ENCODE results near the gene PDE1C. TPM values are rescaled to one million over a fixed set of nuclear protein-coding genes. Genes with fewer than 3 reads are reported as not detected.

The PDE1C gene
- total and polyA plus RNA-seq, 12 donors, result 0.33 to 9.9 (median 2.9) TPM

DNA sequence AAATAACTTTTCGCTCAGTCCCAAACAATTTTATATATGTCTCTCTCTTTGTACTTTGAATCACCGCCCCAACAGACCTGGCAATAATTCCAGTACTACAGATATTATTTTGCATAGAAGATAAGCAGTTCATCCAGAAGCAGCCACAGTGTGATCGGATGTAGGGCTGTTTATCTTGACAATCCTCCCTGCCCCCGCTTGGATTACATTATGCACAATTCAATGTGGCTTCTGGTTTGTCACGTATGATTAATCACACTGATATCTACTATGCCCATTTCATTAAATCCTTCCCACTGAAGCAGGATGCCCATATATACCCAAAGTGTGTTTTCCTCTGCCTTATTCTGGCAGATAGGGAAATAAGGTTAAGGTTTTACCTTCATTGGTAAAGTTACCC lies 115.2 kb downstream of the PDE1C start:
- intact Hi-C loops (cut with DNase I), result loop anchor here in 1 of 2 donors (10.0 kb wide), 1 partner anchor 60 kb away; no protein-coding TSS in a partner anchor
- Histone ChIP-seq H3K4me3 (no peak overlapping the region), H3K27me3 (no peaks in the 10 kb centered on the region), H3K27ac (no peak overlapping the region), H3K9me3 (replicated peaks in 1 of 3) (no peaks in the 10 kb centered on the region), H3K4me1 (replicated peaks in 1 of 2) (peaks cover 0 to 8% of the 10 kb centered on the region in 2 donors), H3K36me3 (replicated peaks in 1 of 2) (no peaks in the 10 kb centered on the region)
- DNase-seq, result no peak
- 72 to 80% (median 74%) methylated on average over 5 of the region's 5 CpGs for WGBS, 4 donors
- TF ChIP-seq, protein P1, sequence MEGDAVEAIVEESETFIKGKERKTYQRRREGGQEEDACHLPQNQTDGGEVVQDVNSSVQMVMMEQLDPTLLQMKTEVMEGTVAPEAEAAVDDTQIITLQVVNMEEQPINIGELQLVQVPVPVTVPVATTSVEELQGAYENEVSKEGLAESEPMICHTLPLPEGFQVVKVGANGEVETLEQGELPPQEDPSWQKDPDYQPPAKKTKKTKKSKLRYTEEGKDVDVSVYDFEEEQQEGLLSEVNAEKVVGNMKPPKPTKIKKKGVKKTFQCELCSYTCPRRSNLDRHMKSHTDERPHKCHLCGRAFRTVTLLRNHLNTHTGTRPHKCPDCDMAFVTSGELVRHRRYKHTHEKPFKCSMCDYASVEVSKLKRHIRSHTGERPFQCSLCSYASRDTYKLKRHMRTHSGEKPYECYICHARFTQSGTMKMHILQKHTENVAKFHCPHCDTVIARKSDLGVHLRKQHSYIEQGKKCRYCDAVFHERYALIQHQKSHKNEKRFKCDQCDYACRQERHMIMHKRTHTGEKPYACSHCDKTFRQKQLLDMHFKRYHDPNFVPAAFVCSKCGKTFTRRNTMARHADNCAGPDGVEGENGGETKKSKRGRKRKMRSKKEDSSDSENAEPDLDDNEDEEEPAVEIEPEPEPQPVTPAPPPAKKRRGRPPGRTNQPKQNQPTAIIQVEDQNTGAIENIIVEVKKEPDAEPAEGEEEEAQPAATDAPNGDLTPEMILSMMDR (IDR thresholded peaks at IDR 0.05), result no peak
- no peak for TF ChIP-seq POLR2A (IDR thresholded peaks at IDR 0.05)

DNA sequence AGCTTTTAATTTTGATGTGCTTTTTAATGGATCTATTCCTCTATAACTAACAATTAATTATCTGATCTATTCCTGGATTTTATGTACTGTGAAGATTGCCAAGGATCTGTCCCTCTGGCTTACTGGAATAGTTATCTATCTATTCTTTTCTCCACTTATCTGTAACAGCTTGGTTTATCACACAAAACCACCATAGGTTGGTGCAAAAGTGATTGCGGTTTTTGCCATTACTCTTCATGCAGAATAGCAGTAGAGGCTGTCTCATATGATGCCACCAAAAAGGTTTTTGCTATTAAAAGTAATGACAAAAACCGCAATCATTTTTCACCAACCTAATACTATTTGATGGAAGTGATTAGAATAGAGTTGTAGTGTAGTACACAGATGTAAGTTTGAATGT lies 115.7 kb downstream of the PDE1C start:
- H3K27ac ChIP-seq, result no peak overlapping the region
- DNase-seq, result no peak
- intact Hi-C loops (cut with DNase I), result loop anchor here in 1 of 2 donors (10.0 kb wide), 1 partner anchor 60 kb away; no protein-coding TSS in a partner anchor
- no peak overlapping the region for H3K4me3 ChIP-seq
- H3K36me3 ChIP-seq (replicated peaks in 1 of 2), result no peaks in the 10 kb centered on the region
- TF ChIP-seq POLR2A (IDR thresholded peaks at IDR 0.05), result no peak
- TF ChIP-seq, protein P1 (IDR thresholded peaks at IDR 0.05), result no peak
- H3K4me1 ChIP-seq (replicated peaks in 1 of 2), result peaks cover 0 to 8% of the 10 kb centered on the region in 2 donors
- 68 to 78% (median 76%) methylated on average over 2 of the region's 2 CpGs for WGBS, 4 donors
- H3K9me3 ChIP-seq (replicated peaks in 1 of 3), result no peaks in the 10 kb centered on the region
- no peaks in the 10 kb centered on the region for H3K27me3 ChIP-seq

DNA sequence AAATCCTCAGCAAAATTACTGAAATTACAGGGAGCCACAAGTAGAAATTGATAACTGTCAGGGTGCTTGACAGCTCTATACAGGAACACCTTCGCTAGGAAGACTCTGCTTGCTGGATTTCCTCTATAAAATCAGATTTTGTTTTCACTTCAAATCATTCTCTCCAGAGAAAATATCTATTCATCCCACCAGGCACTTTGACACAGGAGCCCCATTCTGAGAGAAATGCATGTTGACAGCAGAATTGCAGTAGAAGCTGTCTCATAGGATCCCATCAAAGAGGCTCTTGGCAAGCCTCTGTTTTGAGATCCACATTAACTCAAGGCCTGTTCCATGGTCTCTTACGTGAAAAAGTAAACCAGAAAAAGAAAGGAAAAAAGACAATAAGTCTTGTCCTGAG lies 116.8 kb downstream of the PDE1C start:
- H3K27ac ChIP-seq, result no peak overlapping the region
- H3K36me3 ChIP-seq (replicated peaks in 1 of 2), result no peaks in the 10 kb centered on the region
- H3K9me3 ChIP-seq (replicated peaks in 1 of 3), result no peaks in the 10 kb centered on the region
- H3K4me3 ChIP-seq, result no peak overlapping the region
- 65 to 75% (median 74%) methylated on average over 2 of the region's 2 CpGs for WGBS, 4 donors
- no peaks in the 10 kb centered on the region for H3K27me3 ChIP-seq
- intact Hi-C loops (cut with DNase I), result loop anchor here in 1 of 2 donors (10.0 kb wide), 1 partner anchor 61 kb away; no protein-coding TSS in a partner anchor
- peaks cover 0 to 8% of the 10 kb centered on the region in 2 donors for H3K4me1 ChIP-seq (replicated peaks in 1 of 2)
- no peak for DNase-seq
- TF ChIP-seq, protein P1 (IDR thresholded peaks at IDR 0.05), result no peak
- no peak for TF ChIP-seq POLR2A (IDR thresholded peaks at IDR 0.05)

DNA sequence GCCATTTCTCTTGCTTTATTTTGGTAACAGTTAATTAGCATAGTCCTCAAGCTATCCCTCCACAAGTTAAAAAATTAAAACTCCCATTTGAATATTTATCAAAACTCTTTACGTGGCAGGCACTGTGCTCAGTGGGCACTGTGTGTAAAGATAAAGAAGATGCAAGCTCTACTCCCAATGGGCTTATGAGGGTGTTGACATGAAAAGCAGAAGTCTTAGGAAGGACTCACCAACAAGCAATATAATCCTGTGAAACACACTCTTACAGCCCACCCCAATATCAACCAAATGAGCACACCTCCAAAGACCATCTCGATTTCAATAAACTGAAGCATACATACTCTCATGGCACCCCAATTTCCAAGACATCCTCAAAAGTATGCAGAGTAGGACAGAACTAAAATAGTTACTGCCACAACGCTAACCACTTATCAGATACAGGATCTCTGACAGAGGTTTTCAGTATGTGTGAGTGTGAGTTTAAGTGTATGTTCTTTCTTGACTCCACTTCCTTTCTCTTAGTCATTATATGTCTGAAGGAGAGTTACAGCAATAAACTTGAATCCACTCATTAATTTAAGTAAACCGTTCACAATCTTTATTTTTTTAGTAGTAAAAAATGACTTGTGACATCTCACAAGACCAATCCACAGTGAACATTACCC lies 120.0 kb downstream of the PDE1C start:
- TF ChIP-seq POLR2A (IDR thresholded peaks at IDR 0.05), result no peak
- TF ChIP-seq, protein P1 (IDR thresholded peaks at IDR 0.05), result no peak
- intact Hi-C loops (cut with DNase I), result loop anchor here in 1 of 2 donors (10.0 kb wide), 1 partner anchor 65 kb away; no protein-coding TSS in a partner anchor
- H3K9me3 ChIP-seq (replicated peaks in 1 of 3), result peaks cover 0 to 9% (median 0%) of the 10 kb centered on the region in 3 donors
- H3K27ac ChIP-seq, result no peak overlapping the region
- H3K4me1 ChIP-seq (replicated peaks in 1 of 2), result no peaks in the 10 kb centered on the region
- no peaks in the 10 kb centered on the region for H3K36me3 ChIP-seq (replicated peaks in 1 of 2)
- DNase-seq, result no peak
- no peaks in the 10 kb centered on the region for H3K27me3 ChIP-seq
- H3K4me3 ChIP-seq, result no peak overlapping the region
- WGBS, 4 donors, result 61 to 81% (median 66%) methylated on average over 4 of the region's 4 CpGs
